ENCODE measurements around the gene ZBTB20.
"Not testable (repeated sequence)": the region's sequence is repeated elsewhere in the genome, so short reads cannot be mapped to it uniquely, and the experiment has no call there.

The ZBTB20 gene

GRCh38 chr3:114694251-114694650, 452.8 kb downstream of the ZBTB20 start:
- Mint-ChIP-seq H3K4me1 (peaks cover 15% of the 10 kb centered on the region), H3K4me3 (no peak overlapping the region), H3K27me3 (no peaks in the 10 kb centered on the region), H3K36me3 (peaks cover 26% of the 10 kb centered on the region), H3K27ac (no peak overlapping the region), H3K9me3 (no peaks in the 10 kb centered on the region)
- no peak for ATAC-seq

GRCh38 chr3:114691871-114692270, 455.2 kb downstream of the ZBTB20 start:
- Mint-ChIP-seq H3K4me1 (peaks cover 6% of the 10 kb centered on the region), H3K36me3 (peaks cover 33% of the 10 kb centered on the region)
- no peak for ATAC-seq

GRCh38 chr3:114690911-114691310, 456.2 kb downstream of the ZBTB20 start:
- no peak overlapping the region for H3K27ac Mint-ChIP-seq
- H3K9me3 Mint-ChIP-seq, result no peaks in the 10 kb centered on the region
- H3K4me3 Mint-ChIP-seq, result no peak overlapping the region
- peaks cover 33% of the 10 kb centered on the region for H3K36me3 Mint-ChIP-seq
- H3K4me1 Mint-ChIP-seq, result no peaks in the 10 kb centered on the region
- ATAC-seq, result no peak
- no peaks in the 10 kb centered on the region for H3K27me3 Mint-ChIP-seq

More at GRCh38 chr3:114691871-114692270, 455.2 kb downstream of the ZBTB20 start:
- no peaks in the 10 kb centered on the region for H3K9me3 Mint-ChIP-seq
- no peaks in the 10 kb centered on the region for H3K27me3 Mint-ChIP-seq
- H3K27ac Mint-ChIP-seq, result no peak overlapping the region
- no peak overlapping the region for H3K4me3 Mint-ChIP-seq

GRCh38 chr3:114687151-114687550, 459.9 kb downstream of the ZBTB20 start:
- ATAC-seq, result no peak
- H3K27me3 Mint-ChIP-seq, result no peaks in the 10 kb centered on the region
- H3K36me3 Mint-ChIP-seq, result peaks cover 27% of the 10 kb centered on the region
- H3K9me3 Mint-ChIP-seq, result no peaks in the 10 kb centered on the region
- no peak overlapping the region for H3K4me3 Mint-ChIP-seq
- no peaks in the 10 kb centered on the region for H3K4me1 Mint-ChIP-seq
- no peak overlapping the region for H3K27ac Mint-ChIP-seq

GRCh38 chr3:114686621-114687020, 460.5 kb downstream of the ZBTB20 start:
- Mint-ChIP-seq H3K4me3 (no peak overlapping the region), H3K36me3 (peaks cover 23% of the 10 kb centered on the region), H3K27me3 (no peaks in the 10 kb centered on the region), H3K27ac (no peak overlapping the region), H3K9me3 (no peaks in the 10 kb centered on the region), H3K4me1 (no peaks in the 10 kb centered on the region)
- no peak for ATAC-seq

GRCh38 chr3:114685161-114685560, 461.9 kb downstream of the ZBTB20 start:
- no peaks in the 10 kb centered on the region for H3K27me3 Mint-ChIP-seq
- H3K4me1 Mint-ChIP-seq, result no peaks in the 10 kb centered on the region
- H3K36me3 Mint-ChIP-seq, result peaks cover 22% of the 10 kb centered on the region
- H3K4me3 Mint-ChIP-seq, result no peak overlapping the region
- H3K27ac Mint-ChIP-seq, result no peak overlapping the region
- no peak for ATAC-seq
- no peaks in the 10 kb centered on the region for H3K9me3 Mint-ChIP-seq

- Mint-ChIP-seq H3K4me1 (no peaks in the 10 kb centered on the region), H3K9me3 (peaks cover 3% of the 10 kb centered on the region), H3K4me3 (no peak overlapping the region), H3K36me3 (peaks cover 16% of the 10 kb centered on the region), H3K27me3 (no peaks in the 10 kb centered on the region), H3K27ac (no peak overlapping the region)
- ATAC-seq, result no peak
Measured at GRCh38 chr3:114680299-114680698, 466.8 kb downstream of the ZBTB20 start.

- not testable (repeated sequence) for H3K4me1 Mint-ChIP-seq, H3K4me3 Mint-ChIP-seq, H3K27ac Mint-ChIP-seq, ATAC-seq, H3K9me3 Mint-ChIP-seq, H3K27me3 Mint-ChIP-seq
- peaks cover 12% of the 10 kb centered on the region for H3K36me3 Mint-ChIP-seq
Measured at GRCh38 chr3:114679773-114680172, 467.3 kb downstream of the ZBTB20 start.

GRCh38 chr3:114675104-114675503, 472.0 kb downstream of the ZBTB20 start:
- ATAC-seq, result no peak
- Mint-ChIP-seq H3K27ac (no peak overlapping the region), H3K4me3 (no peak overlapping the region), H3K9me3 (peaks cover 3% of the 10 kb centered on the region), H3K27me3 (no peaks in the 10 kb centered on the region), H3K4me1 (no peaks in the 10 kb centered on the region), H3K36me3 (peaks cover 10% of the 10 kb centered on the region)

- Mint-ChIP-seq H3K4me3 (no peak overlapping the region), H3K36me3 (no peaks in the 10 kb centered on the region), H3K9me3 (no peaks in the 10 kb centered on the region), H3K27ac (no peak overlapping the region), H3K27me3 (no peaks in the 10 kb centered on the region), H3K4me1 (no peaks in the 10 kb centered on the region)
- no peak for ATAC-seq
Measured at GRCh38 chr3:114674036-114674435, 473.1 kb downstream of the ZBTB20 start.

- no peaks in the 10 kb centered on the region for H3K27me3 Mint-ChIP-seq
- no peak for ATAC-seq
- no peaks in the 10 kb centered on the region for H3K36me3 Mint-ChIP-seq
- H3K4me3 Mint-ChIP-seq, result no peak overlapping the region
- no peaks in the 10 kb centered on the region for H3K9me3 Mint-ChIP-seq
- H3K27ac Mint-ChIP-seq, result no peak overlapping the region
- H3K4me1 Mint-ChIP-seq, result no peaks in the 10 kb centered on the region
Measured at GRCh38 chr3:114673481-114673880, 473.6 kb downstream of the ZBTB20 start.

- H3K4me1 Mint-ChIP-seq, result no peaks in the 10 kb centered on the region
- no peak overlapping the region for H3K4me3 Mint-ChIP-seq
- H3K9me3 Mint-ChIP-seq, result no peaks in the 10 kb centered on the region
- no peaks in the 10 kb centered on the region for H3K27me3 Mint-ChIP-seq
- H3K36me3 Mint-ChIP-seq, result no peaks in the 10 kb centered on the region
- no peak overlapping the region for H3K27ac Mint-ChIP-seq
- ATAC-seq, result no peak
Measured at GRCh38 chr3:114672692-114673447, 474.2 kb downstream of the ZBTB20 start.

- Mint-ChIP-seq H3K4me1 (no peaks in the 10 kb centered on the region), H3K9me3 (no peaks in the 10 kb centered on the region), H3K27ac (no peak overlapping the region), H3K27me3 (no peaks in the 10 kb centered on the region), H3K36me3 (no peaks in the 10 kb centered on the region), H3K4me3 (no peak overlapping the region)
- ATAC-seq, result no peak
Measured at GRCh38 chr3:114671741-114672510, 475.2 kb downstream of the ZBTB20 start.

- Mint-ChIP-seq H3K4me1 (peaks cover 4% of the 10 kb centered on the region), H3K36me3 (peaks cover 9% of the 10 kb centered on the region), H3K27me3 (no peaks in the 10 kb centered on the region), H3K27ac (no peak overlapping the region), H3K4me3 (no peak overlapping the region), H3K9me3 (peaks cover 3% of the 10 kb centered on the region)
- ATAC-seq, result no peak
Measured at GRCh38 chr3:114669614-114670013, 477.5 kb downstream of the ZBTB20 start.

- peaks cover 6% of the 10 kb centered on the region for H3K9me3 Mint-ChIP-seq
- peak; percentile 41 for ATAC-seq
- H3K36me3 Mint-ChIP-seq, result peaks cover 13% of the 10 kb centered on the region
- H3K4me3 Mint-ChIP-seq, result no peak overlapping the region
- H3K27ac Mint-ChIP-seq, result no peak overlapping the region
- peaks cover 4% of the 10 kb centered on the region for H3K4me1 Mint-ChIP-seq
- H3K27me3 Mint-ChIP-seq, result no peaks in the 10 kb centered on the region
Measured at GRCh38 chr3:114668099-114668498, 479.0 kb downstream of the ZBTB20 start.

GRCh38 chr3:114666623-114667022, 480.5 kb downstream of the ZBTB20 start:
- Mint-ChIP-seq H3K4me3 (no peak overlapping the region), H3K36me3 (peaks cover 18% of the 10 kb centered on the region), H3K4me1 (peaks cover 4% of the 10 kb centered on the region), H3K27me3 (no peaks in the 10 kb centered on the region), H3K27ac (no peak overlapping the region), H3K9me3 (peaks cover 6% of the 10 kb centered on the region)
- ATAC-seq, result no peak
